Smooth muscle cell (in vitro differentiated cells): ENCODE results near the gene RRAD. TPM values are rescaled to one million over a fixed set of nuclear protein-coding genes. Genes with fewer than 3 reads are reported as not detected.
A peak's percentile ranks its signal among the peaks of the same experiment; 100 is the strongest.

Experiments used
- DNase-seq: peaks from one replicate; lab custom pipeline; 2025; ENCODE audit not compliant: unreplicated experiment; lab: John Stamatoyannopoulos, UW
- H2AFZ ChIP-seq: fragments of 200-600 bp; sonication (generic); 2 replicates; pipeline ENCODE4 v1.6.0; 2016; ENCODE audit warnings: antibody characterized with exemption, low read depth, mild to moderate bottlenecking
- H3F3A ChIP-seq: fragments of 200-600 bp; sonication (generic); 2 replicates; pipeline ENCODE4 v1.6.0; 2017; ENCODE audit warnings: antibody characterized with exemption, low read depth
- H3K27ac ChIP-seq: fragments of 200-600 bp; sonication (generic); 2 replicates; pipeline ENCODE4 v1.5.1; 2016; ENCODE audit warnings: low read depth, mild to moderate bottlenecking
- H3K27me3 ChIP-seq: fragments of 200-600 bp; sonication (generic); 2 replicates; pipeline ENCODE4 v1.6.1; 2016; ENCODE audit warnings: low read depth, mild to moderate bottlenecking
- H3K36me3 ChIP-seq: fragments of 200-600 bp; sonication (generic); 2 replicates; pipeline ENCODE4 v1.5.1; 2016; ENCODE audit warnings: low read depth
- H3K4me1 ChIP-seq: fragments of 200-600 bp; sonication (generic); 2 replicates; pipeline ENCODE4 v1.5.1; 2016; ENCODE audit warnings: low read depth
- H3K4me2 ChIP-seq: fragments of 200-600 bp; sonication (generic); 2 replicates; pipeline ENCODE4 v1.6.0; 2016; ENCODE audit warnings: mild to moderate bottlenecking
- H3K4me3 ChIP-seq: fragments of 200-600 bp; sonication (generic); 2 replicates; pipeline ENCODE4 v1.5.1; 2016; ENCODE audit warnings: mild to moderate bottlenecking
- H3K79me2 ChIP-seq: fragments of 200-600 bp; sonication (generic); 2 replicates; pipeline ENCODE4 v1.6.0; 2016; ENCODE audit warnings: low read depth, mild to moderate bottlenecking
- H3K9ac ChIP-seq: fragments of 200-600 bp; sonication (generic); 2 replicates; pipeline ENCODE4 v1.6.0; 2016; ENCODE audit warnings: low read depth
- H3K9me3 ChIP-seq: fragments of 200-600 bp; sonication (generic); replicated peaks from 2 replicates; pipeline ENCODE4 v1.5.1; 2016; ENCODE audit warnings: low read depth
- H4K20me1 ChIP-seq: fragments of 200-600 bp; sonication (generic); 2 replicates; pipeline ENCODE4 v1.6.0; 2016; ENCODE audit warnings: low read depth
- CTCF ChIP-seq: fragments of 200-600 bp; sonication (generic); IDR thresholded peaks from 2 replicates; pipeline ENCODE4 v1.5.1; 2017; ENCODE audit warnings: borderline replicate concordance, mild to moderate bottlenecking, antibody characterized with exemption; ENCODE audit not compliant: insufficient read depth, poor library complexity, severe bottlenecking
- WGBS: methylation state at CpG from one replicate; pipeline ENCODE4 v1.1.7; 2016; ENCODE audit warnings: low lambda C conversion rate; 5-methylcytosine and 5-hydroxymethylcytosine counted together
- polyA plus RNA-seq: library from polyadenylated mRNA; unstranded; fragments of >200 nt; fragmentation: Nextera tagmentation; extraction: Ambion mirVana; gene quantifications from 2 replicates; pipeline ENCODE4 v1.2.1, GENCODE V29; 2016
- total RNA-seq: library from RNA; depleted of rRNA; stranded (reverse); fragments of >200 nt; gene quantifications from 2 replicates; pipeline ENCODE4 v1.2.3, GENCODE V29; 2014

RRAD gene
- total and polyA plus RNA-seq, 2 experiments from 2014 or later, result 7.6 to 27.5 TPM

GRCh38 chr16:66924527-66925321, 611 bp downstream of the RRAD start:
- no peaks in the 10 kb centered on the region for H4K20me1 ChIP-seq
- no peaks in the 10 kb centered on the region for H3K9me3 ChIP-seq
- H3K4me2 ChIP-seq, result peak overlapping the region; percentile 82
- WGBS, result 21% methylated on average over 30 of the region's 72 CpGs
- peaks cover 25% of the 10 kb centered on the region for H3K27me3 ChIP-seq
- H3K79me2 ChIP-seq, result no peaks in the 10 kb centered on the region
- no peak overlapping the region for H3K9ac ChIP-seq
- no peak overlapping the region for H2AFZ ChIP-seq
- peaks cover 4% of the 10 kb centered on the region for H3F3A ChIP-seq
- peaks cover 6% of the 10 kb centered on the region for H3K4me1 ChIP-seq
- peak overlapping the region; percentile 47 for H3K4me3 ChIP-seq
- no peak overlapping the region for H3K27ac ChIP-seq
- DNase-seq, result no peak
- no peaks in the 10 kb centered on the region for H3K36me3 ChIP-seq
- TF ChIP-seq CTCF, result peak; percentile 38

GRCh38 chr16:66923866-66924265, 1.5 kb downstream of the RRAD start:
- H3K9ac ChIP-seq, result no peak overlapping the region
- H3F3A ChIP-seq, result peaks cover 4% of the 10 kb centered on the region
- no peak overlapping the region for H3K27ac ChIP-seq
- peaks cover 25% of the 10 kb centered on the region for H3K27me3 ChIP-seq
- no peaks in the 10 kb centered on the region for H3K9me3 ChIP-seq
- no peaks in the 10 kb centered on the region for H3K36me3 ChIP-seq
- no peak overlapping the region for H3K4me2 ChIP-seq
- WGBS, result 92% methylated on average over 3 of the region's 3 CpGs
- no peaks in the 10 kb centered on the region for H4K20me1 ChIP-seq
- H3K79me2 ChIP-seq, result no peaks in the 10 kb centered on the region
- no peak for DNase-seq
- H2AFZ ChIP-seq, result no peak overlapping the region
- peaks cover 6% of the 10 kb centered on the region for H3K4me1 ChIP-seq
- no peak for TF ChIP-seq CTCF
- no peak overlapping the region for H3K4me3 ChIP-seq

- Histone ChIP-seq H3K9me3 (no peaks in the 10 kb centered on the region), H3K4me3 (no peak overlapping the region), H3K4me2 (no peak overlapping the region), H3K79me2 (no peaks in the 10 kb centered on the region), H3K27ac (no peak overlapping the region), H2AFZ (no peak overlapping the region), H3K9ac (no peak overlapping the region), H3K4me1 (peaks cover 6% of the 10 kb centered on the region), H3K36me3 (no peaks in the 10 kb centered on the region), H3F3A (peaks cover 4% of the 10 kb centered on the region), H4K20me1 (no peaks in the 10 kb centered on the region), H3K27me3 (peaks cover 25% of the 10 kb centered on the region)
- TF ChIP-seq CTCF, result no peak
- WGBS, result 86% methylated on average over 18 of the region's 18 CpGs
- DNase-seq, result no peak
These were observed 2.0 kb downstream of the RRAD start for GRCh38 chr16:66923247-66923731.
